Activated T-helper 2 cell treated with anti-CD3 and anti-CD28 coated beads, Interferon-gamma antibody, Interleukin-2, Interleukin-4, amounts not matched to agents 10 μg/mL and 5 μg/mL and 100 μg/mL, durations not matched to agents 14 hours and 24 hours and 36 hours (primary cell): ENCODE results near the gene HELZ. TPM values are rescaled to one million over a fixed set of nuclear protein-coding genes. Genes with fewer than 3 reads are reported as not detected.
"Not testable (repeated sequence)": the region's sequence is repeated elsewhere in the genome, so short reads cannot be mapped to it uniquely, and the experiment has no call there.

Experiments
- DNase-seq: peaks from one replicate; pipeline ENCODE4 v3.0.0; 2021; ENCODE audit warnings: low spot score
- H3K27ac Mint-ChIP-seq: one replicate; pipeline ENCODE4 v1.8.0; 2021; ENCODE audit warnings: mixed read lengths
- H3K27me3 Mint-ChIP-seq: one replicate; pipeline ENCODE4 v1.8.0; 2021; ENCODE audit warnings: low read depth, mixed read lengths
- H3K36me3 Mint-ChIP-seq: one replicate; pipeline ENCODE4 v1.8.0; 2021; ENCODE audit warnings: low read depth, mixed read lengths
- H3K4me1 Mint-ChIP-seq: one replicate; pipeline ENCODE4 v1.8.0; 2021; ENCODE audit warnings: low read depth, mixed read lengths
- H3K4me3 Mint-ChIP-seq: one replicate; pipeline ENCODE4 v1.8.0; 2021; ENCODE audit warnings: low read depth, mild to moderate bottlenecking, moderate library complexity, mixed read lengths
- H3K9me3 Mint-ChIP-seq: one replicate; pipeline ENCODE4 v1.8.0; 2021; ENCODE audit warnings: mixed read lengths
- intact Hi-C: fragments of 100-400 bp; cut with micrococcal nuclease; formaldehyde crosslinking; loops from one replicate; pipeline ENCODE4 v1.15.1; 2023
- total RNA-seq: library from RNA; stranded (reverse); gene quantifications from 2 replicates; pipeline ENCODE4 v1.2.3, GENCODE V29; 2022

Gene HELZ
- total RNA-seq, 1 donor from 2014 or later, result 67.1 TPM

DNA sequence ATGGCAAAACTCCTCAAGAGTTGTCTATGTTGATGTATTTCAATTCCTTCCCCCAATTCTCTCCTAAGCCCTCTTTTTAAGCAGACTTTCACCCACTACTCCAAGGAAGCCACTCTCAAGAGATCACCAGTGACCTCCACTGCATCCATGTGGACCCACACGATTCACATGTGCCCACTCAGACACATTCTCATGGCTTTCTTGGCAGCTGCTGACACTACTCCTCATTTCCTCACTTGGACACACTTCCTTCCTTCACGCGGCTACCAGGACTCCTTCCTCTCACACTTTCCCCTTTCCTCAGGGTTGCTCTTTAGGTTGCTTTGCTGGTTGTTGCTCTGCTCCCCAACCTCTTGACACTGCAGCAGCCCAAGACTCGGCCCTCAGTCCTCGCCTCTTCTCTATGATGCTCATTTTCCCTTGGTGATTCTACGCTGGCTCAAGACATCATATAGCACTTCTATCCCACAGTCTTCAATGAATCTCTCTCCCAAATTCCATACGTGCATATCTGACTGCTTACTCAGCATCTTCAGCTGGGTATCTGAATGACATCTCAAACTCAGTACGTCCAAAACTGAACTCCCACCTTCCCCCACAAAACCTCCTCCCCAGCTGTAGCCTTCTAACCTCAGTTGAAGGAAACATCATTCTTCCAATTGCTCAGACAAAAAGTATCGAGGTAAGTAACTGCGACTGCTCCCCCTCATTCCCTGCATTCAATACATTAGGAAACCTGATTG is 28.2 kb downstream of the HELZ start:
- H3K9me3 Mint-ChIP-seq, result no peaks in the 10 kb centered on the region
- H3K27me3 Mint-ChIP-seq, result no peaks in the 10 kb centered on the region
- H3K4me3 Mint-ChIP-seq, result no peak overlapping the region
- DNase-seq, result no peak
- intact Hi-C loops, result no loop called here
- peaks cover 12% of the 10 kb centered on the region for H3K36me3 Mint-ChIP-seq
- H3K27ac Mint-ChIP-seq, result no peak overlapping the region
- H3K4me1 Mint-ChIP-seq, result peaks cover 3% of the 10 kb centered on the region

- Mint-ChIP-seq H3K4me1 (peaks cover 2% of the 10 kb centered on the region), H3K9me3 (no peaks in the 10 kb centered on the region), H3K4me3 (no peak overlapping the region), H3K27me3 (no peaks in the 10 kb centered on the region), H3K36me3 (peaks cover 13% of the 10 kb centered on the region), H3K27ac (no peak overlapping the region)
- no peak for DNase-seq
- intact Hi-C loops, result no loop called here
Observed at GRCh38 chr17:67215991-67216421, 29.0 kb downstream of the HELZ start.

DNA sequence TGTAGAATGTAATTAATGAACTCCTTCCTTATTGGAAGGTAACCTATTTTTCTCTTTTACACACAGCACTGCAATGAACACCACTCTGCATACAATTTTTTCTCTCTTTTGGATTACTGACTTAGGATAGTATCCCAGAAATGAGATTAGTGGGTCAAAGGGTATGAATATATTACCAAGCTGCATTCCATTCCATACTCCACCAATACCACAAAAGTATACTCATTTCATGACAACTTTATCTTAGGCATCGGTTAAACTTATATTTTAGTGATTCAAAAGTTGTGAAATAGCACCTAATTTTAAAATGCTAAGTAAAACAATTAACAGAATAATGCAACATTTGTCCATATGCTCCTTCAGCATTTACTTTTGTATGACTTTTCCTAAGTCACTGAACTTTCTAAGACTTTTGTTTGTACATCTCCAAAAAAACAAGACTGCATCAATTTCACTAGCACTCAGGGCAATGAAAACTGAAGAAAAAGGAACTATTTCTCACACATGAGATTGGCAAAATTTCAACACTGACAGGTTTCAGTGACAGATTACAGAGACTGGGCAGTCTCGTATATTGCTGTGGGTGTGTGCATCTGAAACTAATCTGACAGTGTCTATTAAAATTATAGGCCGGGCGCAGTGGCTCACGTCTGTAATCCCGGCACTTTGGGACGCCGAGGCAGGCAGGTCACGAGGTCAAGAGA is 32.1 kb downstream of the HELZ start:
- no peaks in the 10 kb centered on the region for H3K9me3 Mint-ChIP-seq
- peaks cover 20% of the 10 kb centered on the region for H3K36me3 Mint-ChIP-seq
- no peak for DNase-seq
- no peaks in the 10 kb centered on the region for H3K27me3 Mint-ChIP-seq
- H3K4me3 Mint-ChIP-seq, result no peak overlapping the region
- intact Hi-C loops, result no loop called here
- H3K4me1 Mint-ChIP-seq, result peaks cover 9% of the 10 kb centered on the region
- no peak overlapping the region for H3K27ac Mint-ChIP-seq

- Mint-ChIP-seq H3K4me1 (peaks cover 10% of the 10 kb centered on the region), H3K36me3 (peaks cover 22% of the 10 kb centered on the region), H3K9me3 (no peaks in the 10 kb centered on the region), H3K27me3 (no peaks in the 10 kb centered on the region), H3K27ac (no peak overlapping the region), H3K4me3 (no peak overlapping the region)
- DNase-seq, result no peak
- intact Hi-C loops, result no loop called here
Observed at GRCh38 chr17:67212231-67212630, 32.8 kb downstream of the HELZ start.

DNA sequence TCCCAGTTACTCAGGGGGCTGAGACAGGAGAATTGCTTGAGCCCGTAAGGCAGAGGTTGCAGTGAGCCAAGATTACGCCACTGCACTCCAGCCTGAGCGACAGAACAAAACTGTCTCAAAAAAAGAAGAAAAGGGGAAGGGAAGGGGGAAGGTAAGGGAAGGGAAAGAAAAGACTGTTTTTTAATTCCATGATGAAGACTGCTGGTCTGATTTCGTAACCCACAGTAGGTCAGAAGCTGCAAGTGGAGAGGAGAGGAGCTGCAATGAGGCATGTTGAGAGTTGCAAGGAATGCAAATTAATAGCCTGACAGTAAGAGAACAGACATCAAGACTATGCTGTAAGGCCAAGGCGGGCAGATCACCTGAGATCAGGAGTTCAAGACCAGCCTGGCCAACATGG is 33.3 kb downstream of the HELZ start:
- no peak overlapping the region for H3K27ac Mint-ChIP-seq
- intact Hi-C loops, result no loop called here
- H3K27me3 Mint-ChIP-seq, result no peaks in the 10 kb centered on the region
- H3K9me3 Mint-ChIP-seq, result no peaks in the 10 kb centered on the region
- DNase-seq, result no peak
- H3K36me3 Mint-ChIP-seq, result peaks cover 22% of the 10 kb centered on the region
- H3K4me1 Mint-ChIP-seq, result peaks cover 10% of the 10 kb centered on the region
- no peak overlapping the region for H3K4me3 Mint-ChIP-seq

DNA sequence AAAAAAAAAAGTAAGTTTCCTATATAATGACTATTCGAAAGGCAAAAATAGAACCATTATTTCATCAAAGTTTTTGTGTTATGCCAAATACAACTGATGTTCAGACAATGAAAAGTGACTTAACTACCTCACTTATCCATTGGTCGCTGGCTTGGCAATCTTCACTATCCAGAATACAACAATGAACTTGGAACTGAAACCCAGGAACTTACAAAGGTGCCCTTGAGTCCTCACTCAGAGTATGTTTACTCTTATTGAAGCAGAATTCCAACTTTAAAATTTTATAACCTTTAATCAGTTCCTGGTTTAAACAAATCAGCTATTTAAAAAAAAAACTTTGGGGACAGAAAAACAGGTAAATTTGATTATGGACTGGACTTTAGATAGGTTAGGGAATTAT is 34.1 kb downstream of the HELZ start:
- H3K4me1 Mint-ChIP-seq, result peaks cover 10% of the 10 kb centered on the region
- H3K36me3 Mint-ChIP-seq, result peaks cover 25% of the 10 kb centered on the region
- no peak overlapping the region for H3K4me3 Mint-ChIP-seq
- intact Hi-C loops, result no loop called here
- H3K9me3 Mint-ChIP-seq, result no peaks in the 10 kb centered on the region
- no peaks in the 10 kb centered on the region for H3K27me3 Mint-ChIP-seq
- H3K27ac Mint-ChIP-seq, result no peak overlapping the region
- no peak for DNase-seq

- Mint-ChIP-seq H3K4me1 (peaks cover 9% of the 10 kb centered on the region), H3K27ac (no peak overlapping the region), H3K9me3 (no peaks in the 10 kb centered on the region), H3K4me3 (no peak overlapping the region), H3K36me3 (peaks cover 25% of the 10 kb centered on the region), H3K27me3 (no peaks in the 10 kb centered on the region)
- DNase-seq, result no peak
- intact Hi-C loops, result no loop called here
Observed at GRCh38 chr17:67208232-67208631, 36.8 kb downstream of the HELZ start.

DNA sequence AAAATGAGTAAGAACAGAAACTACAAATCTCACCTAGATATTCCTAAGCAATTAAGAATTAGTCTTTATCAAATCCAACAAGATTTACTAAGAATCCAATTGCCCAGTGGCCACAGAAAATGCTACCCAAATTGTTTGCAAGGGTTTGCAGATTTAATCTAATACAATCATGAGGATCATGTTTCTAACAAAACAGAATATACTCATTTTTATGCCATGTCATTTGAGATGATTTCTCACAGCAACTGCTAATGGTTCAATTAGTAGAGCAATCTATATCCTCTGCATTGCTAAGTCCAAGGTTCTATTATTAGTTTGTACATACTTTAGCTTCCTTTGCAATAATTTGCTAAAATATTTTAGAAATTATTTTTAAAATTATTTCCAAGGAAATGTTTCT is 41.2 kb downstream of the HELZ start:
- intact Hi-C loops, result no loop called here

GRCh38 chr17:67202503-67202902 is 42.5 kb downstream of the HELZ start:
- no peak for DNase-seq
- no peaks in the 10 kb centered on the region for H3K27me3 Mint-ChIP-seq
- no peak overlapping the region for H3K27ac Mint-ChIP-seq
- no peak overlapping the region for H3K4me3 Mint-ChIP-seq
- peaks cover 48% of the 10 kb centered on the region for H3K36me3 Mint-ChIP-seq
- intact Hi-C loops, result no loop called here
- no peaks in the 10 kb centered on the region for H3K4me1 Mint-ChIP-seq
- peaks cover 2% of the 10 kb centered on the region for H3K9me3 Mint-ChIP-seq

More for the DNA sequence above, 41.2 kb downstream of the HELZ start:
- Mint-ChIP-seq H3K27me3 (no peaks in the 10 kb centered on the region), H3K4me1 (peaks cover 3% of the 10 kb centered on the region), H3K36me3 (peaks cover 45% of the 10 kb centered on the region), H3K27ac (no peak overlapping the region), H3K9me3 (no peaks in the 10 kb centered on the region), H3K4me3 (no peak overlapping the region)
- DNase-seq, result no peak

- H3K4me3 Mint-ChIP-seq, result no peak overlapping the region
- DNase-seq, result no peak
- H3K9me3 Mint-ChIP-seq, result peaks cover 11% of the 10 kb centered on the region
- no peaks in the 10 kb centered on the region for H3K27me3 Mint-ChIP-seq
- peaks cover 9% of the 10 kb centered on the region for H3K4me1 Mint-ChIP-seq
- no peak overlapping the region for H3K27ac Mint-ChIP-seq
- intact Hi-C loops, result no loop called here
- peaks cover 60% of the 10 kb centered on the region for H3K36me3 Mint-ChIP-seq
Observed at GRCh38 chr17:67200727-67201301, 44.2 kb downstream of the HELZ start.

- intact Hi-C loops, result no loop called here
- H3K36me3 Mint-ChIP-seq, result peaks cover 74% of the 10 kb centered on the region
Observed at GRCh38 chr17:67198131-67198530, 46.9 kb downstream of the HELZ start.

GRCh38 chr17:67197023-67197422 is 48.0 kb downstream of the HELZ start:
- DNase-seq, H3K27me3 Mint-ChIP-seq, H3K4me3 Mint-ChIP-seq, H3K27ac Mint-ChIP-seq, intact Hi-C loops: not testable (repeated sequence)
- Mint-ChIP-seq H3K9me3 (peaks cover 11% of the 10 kb centered on the region), H3K4me1 (peaks cover 13% of the 10 kb centered on the region), H3K36me3 (peaks cover 69% of the 10 kb centered on the region)

More at GRCh38 chr17:67198131-67198530, 46.9 kb downstream of the HELZ start:
- Mint-ChIP-seq H3K27me3 (no peaks in the 10 kb centered on the region), H3K27ac (no peak overlapping the region), H3K4me1 (peaks cover 10% of the 10 kb centered on the region), H3K9me3 (peaks cover 11% of the 10 kb centered on the region), H3K4me3 (no peak overlapping the region)
- no peak for DNase-seq

DNA sequence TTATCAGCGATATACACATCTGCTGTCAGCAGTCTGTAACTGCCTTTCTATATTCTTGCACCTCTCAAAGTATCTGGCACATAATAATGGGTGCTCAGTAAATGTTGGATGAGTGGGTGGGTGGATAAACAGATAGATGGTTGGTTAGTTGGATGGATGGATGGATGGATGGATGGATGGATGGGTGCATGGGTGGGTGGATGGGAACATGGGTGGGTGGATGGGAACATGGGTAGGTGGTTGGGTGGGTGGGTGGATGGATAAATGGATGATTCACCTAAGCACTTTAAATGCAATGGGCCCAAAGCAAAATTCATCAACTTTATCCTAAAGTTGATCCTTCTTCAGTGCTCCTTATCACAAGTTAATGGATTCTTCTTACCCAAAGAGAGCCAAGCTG is 48.6 kb downstream of the HELZ start:
- H3K4me1 Mint-ChIP-seq, result peaks cover 13% of the 10 kb centered on the region
- H3K27ac Mint-ChIP-seq, result no peak overlapping the region
- no peak overlapping the region for H3K4me3 Mint-ChIP-seq
- intact Hi-C loops, result no loop called here
- peaks cover 11% of the 10 kb centered on the region for H3K9me3 Mint-ChIP-seq
- H3K36me3 Mint-ChIP-seq, result peaks cover 67% of the 10 kb centered on the region
- no peaks in the 10 kb centered on the region for H3K27me3 Mint-ChIP-seq
- DNase-seq, result no peak
